ENCODE measurements around the gene COPG2.

The COPG2 gene

DNA sequence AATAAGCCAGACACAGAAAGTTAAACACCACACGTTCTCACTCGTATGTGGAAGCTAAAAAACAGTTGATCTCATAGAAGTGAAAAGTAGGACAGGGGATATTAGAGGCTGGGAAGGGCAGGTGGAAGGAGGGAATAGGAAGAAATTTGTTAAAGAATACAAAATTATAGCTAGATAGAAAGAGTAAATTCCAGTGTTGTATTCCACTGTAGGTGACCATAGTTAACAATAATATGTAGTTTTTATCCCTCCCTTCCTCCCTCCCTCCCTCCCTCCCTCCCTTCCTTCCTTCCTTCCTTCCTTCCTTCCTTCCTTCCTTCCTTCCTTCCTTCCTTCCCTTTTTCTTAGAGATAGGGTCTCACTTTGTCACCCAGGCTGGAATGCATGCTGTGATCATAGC, 196.6 kb downstream of the COPG2 start:
- DNase-seq (ENCODE audit: low spot score) = no peak

DNA sequence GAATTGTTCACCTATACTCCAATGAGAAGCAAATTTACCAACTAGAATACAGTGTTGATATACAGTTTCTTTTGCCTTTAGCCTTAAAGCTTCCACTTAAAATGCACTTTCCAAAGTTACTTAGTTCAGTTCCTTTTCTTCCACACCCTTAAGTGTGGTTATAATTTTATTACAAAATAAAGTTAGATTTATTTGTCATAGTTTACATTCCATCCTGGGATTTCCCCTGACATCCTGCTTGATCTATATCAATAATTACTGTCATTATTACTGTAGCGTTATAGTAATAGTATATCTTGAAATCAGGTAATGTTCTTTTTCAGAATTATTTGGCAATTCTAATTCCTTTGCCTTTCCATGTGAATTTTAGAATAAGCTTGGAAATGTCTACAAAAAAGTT, 199.9 kb downstream of the COPG2 start:
- no peak for DNase-seq (ENCODE audit: low spot score)

DNA sequence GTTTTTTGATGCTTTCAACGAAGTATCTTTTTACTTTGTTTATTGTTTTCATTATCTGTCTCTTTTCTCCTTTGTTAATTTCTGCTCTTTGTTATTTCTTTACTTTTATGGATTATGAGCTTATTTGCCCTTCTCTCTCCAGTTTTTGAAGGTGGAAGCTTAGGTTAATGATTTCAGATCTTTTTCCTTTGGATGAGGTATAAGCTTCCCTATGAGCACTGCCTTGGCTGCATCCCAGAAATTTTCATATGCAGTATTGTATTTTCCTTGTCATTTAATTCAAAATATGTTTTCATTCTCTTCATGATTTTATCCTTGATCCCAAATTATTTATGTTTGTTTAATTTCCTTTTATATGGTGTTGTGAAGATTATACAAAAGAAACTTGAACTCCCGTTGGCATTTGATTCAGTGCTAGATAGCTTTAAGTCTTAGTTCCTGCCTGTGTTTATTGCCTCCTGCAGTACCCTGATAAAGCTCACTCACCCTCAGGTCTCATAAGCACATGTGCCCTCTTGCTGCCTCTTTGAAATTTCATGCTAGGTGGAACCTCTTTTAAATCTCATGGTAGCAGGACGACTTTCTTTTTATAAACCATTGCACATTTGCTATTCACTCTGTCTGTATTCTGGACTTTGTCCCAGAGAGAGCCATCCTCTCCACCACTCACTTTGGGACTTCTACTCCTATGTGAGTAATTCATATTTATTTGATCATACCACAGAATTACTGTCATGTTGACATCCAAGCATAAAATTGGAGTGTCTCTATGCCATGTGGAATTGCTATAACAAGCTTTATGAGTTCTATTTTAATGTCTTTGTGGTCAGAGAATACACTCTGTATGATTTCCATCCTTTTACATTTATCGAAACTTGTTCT, 204.8 kb downstream of the COPG2 start:
- no peak for DNase-seq (ENCODE audit: low spot score)

DNA sequence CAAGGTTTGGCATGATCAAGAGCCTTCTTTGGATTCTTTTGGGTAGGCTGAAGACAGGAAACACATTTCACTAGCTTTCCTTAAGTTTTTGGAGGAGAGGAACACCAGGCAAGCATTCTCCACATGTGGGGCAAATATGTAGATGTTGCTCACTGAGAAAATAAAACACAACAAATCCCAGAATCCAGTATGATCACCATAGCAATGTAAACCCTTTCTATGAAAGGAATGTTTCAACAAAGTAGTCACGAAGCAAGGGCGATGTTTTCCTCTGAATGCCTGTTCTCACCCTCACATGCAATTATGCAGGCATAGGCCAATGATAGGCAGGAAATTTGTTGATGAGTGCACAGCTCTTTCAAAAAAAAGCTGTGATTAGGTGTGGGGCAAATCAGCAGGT, 207.3 kb downstream of the COPG2 start:
- DNase-seq (ENCODE audit: low spot score) = no peak

DNA sequence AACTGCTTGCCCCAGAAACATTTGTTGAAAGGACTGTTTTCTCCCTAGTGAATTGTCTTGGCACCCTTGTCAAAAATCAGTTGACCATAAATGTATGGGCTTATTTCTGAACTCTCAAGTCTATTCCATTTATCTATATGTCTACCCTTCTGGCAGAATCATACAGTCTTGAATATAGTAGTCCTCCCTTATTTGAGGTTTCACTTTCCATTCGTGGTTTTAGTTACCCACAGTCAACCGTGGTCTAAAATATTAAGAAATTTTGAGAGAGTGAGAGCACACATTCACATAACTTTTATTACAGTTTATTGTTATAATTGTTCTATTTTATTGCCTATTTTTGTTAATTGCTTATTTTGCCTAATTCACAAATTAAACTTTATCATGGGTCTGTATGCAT, 210.3 kb downstream of the COPG2 start:
- no peak for DNase-seq (ENCODE audit: low spot score)
